GM23338 (cell line): ENCODE data around the gene NUDT16L1. TPM values are rescaled to one million over a fixed set of nuclear protein-coding genes. Genes with fewer than 3 reads are reported as not detected.

Experiments
- ATAC-seq: fragments of 200-7000 bp; cut with Tn5 transposase; 3 replicates; pipeline ENCODE4 v1.9.1; 2020
- DNase-seq: peaks from one replicate; pipeline ENCODE4 v3.0.0-alpha.2; 2015; ENCODE audit warnings: low spot score
- H2AFZ ChIP-seq: fragments of 200-600 bp; sonication (generic); 2 replicates; pipeline ENCODE4 v1.8.0; 2016; ENCODE audit warnings: antibody characterized with exemption, mild to moderate bottlenecking, moderate library complexity
- H3F3A ChIP-seq: fragments of 200-600 bp; sonication (generic); replicated peaks from 2 replicates; pipeline ENCODE4 v1.8.0; 2017; ENCODE audit warnings: antibody characterized with exemption, mixed run types, low read depth
- H3K27ac ChIP-seq: fragments of 200-600 bp; sonication (generic); 2 replicates; pipeline ENCODE4 v1.6.1; 2016; ENCODE audit warnings: low read depth
- H3K27me3 ChIP-seq: fragments of 200-600 bp; sonication (generic); 2 replicates; pipeline ENCODE4 v1.8.0; 2016; ENCODE audit warnings: mild to moderate bottlenecking, mixed run types, moderate library complexity; ENCODE audit not compliant: insufficient read depth
- H3K36me3 ChIP-seq: fragments of 200-600 bp; sonication (generic); 2 replicates; pipeline ENCODE4 v1.8.0; 2016; ENCODE audit warnings: mild to moderate bottlenecking; ENCODE audit not compliant: insufficient read depth
- H3K4me1 ChIP-seq: fragments of 200-600 bp; sonication (generic); 2 replicates; pipeline ENCODE4 v1.8.0; 2016; ENCODE audit warnings: mild to moderate bottlenecking, moderate library complexity; ENCODE audit not compliant: insufficient read depth
- H3K4me2 ChIP-seq: fragments of 200-600 bp; sonication (generic); 2 replicates; pipeline ENCODE4 v1.7.1; 2017; ENCODE audit warnings: mixed run types
- H3K4me3 ChIP-seq: fragments of 200-600 bp; sonication (generic); 2 replicates; pipeline ENCODE4 v1.6.1; 2016; ENCODE audit warnings: mixed run types
- H3K79me2 ChIP-seq: fragments of 200-600 bp; sonication (generic); replicated peaks from 2 replicates; pipeline ENCODE4 v1.8.0; 2017; ENCODE audit warnings: mild to moderate bottlenecking; ENCODE audit not compliant: insufficient read depth
- H3K9me2 ChIP-seq: fragments of 200-600 bp; sonication (generic); 2 replicates; pipeline ENCODE4 v1.8.0; 2017; ENCODE audit not compliant: insufficient read depth
- H4K20me1 ChIP-seq: fragments of 200-600 bp; sonication (generic); replicated peaks from 2 replicates; pipeline ENCODE4 v1.8.0; 2017; ENCODE audit warnings: mild to moderate bottlenecking; ENCODE audit not compliant: insufficient read depth
- H3K27ac Mint-ChIP-seq: 2 replicates; pipeline ENCODE4 v1.8.0; 2020; ENCODE audit warnings: inconsistent platforms, mild to moderate bottlenecking, moderate library complexity, mixed read lengths
- H3K27me3 Mint-ChIP-seq: 3 replicates; pipeline ENCODE4 v1.8.0; 2022; ENCODE audit warnings: low read depth, mild to moderate bottlenecking, moderate library complexity, mixed read lengths, inconsistent platforms; ENCODE audit not compliant: insufficient read depth, poor library complexity
- H3K36me3 Mint-ChIP-seq: 3 replicates; pipeline ENCODE4 v1.8.0; 2021; ENCODE audit warnings: low read depth, mild to moderate bottlenecking, inconsistent platforms, moderate library complexity, mixed read lengths
- H3K4me1 Mint-ChIP-seq: 3 replicates; pipeline ENCODE4 v1.8.0; 2020; ENCODE audit warnings: mild to moderate bottlenecking, inconsistent platforms, mixed read lengths
- H3K4me3 Mint-ChIP-seq: 3 replicates; pipeline ENCODE4 v1.8.0; 2021; ENCODE audit warnings: moderate library complexity, mild to moderate bottlenecking, inconsistent platforms, mixed read lengths
- H3K9me3 Mint-ChIP-seq: 3 replicates; pipeline ENCODE4 v1.8.0; 2020; ENCODE audit warnings: moderate library complexity, mild to moderate bottlenecking, inconsistent platforms, mixed read lengths
- CREB1 ChIP-seq: fragments of 250-450 bp; sonication (Bioruptor Pico); IDR thresholded peaks from 2 replicates; pipeline ENCODE4 v1.5.0; 2020; ENCODE audit warnings: low read depth, mild to moderate bottlenecking, moderate library complexity
- CTCF ChIP-seq, 2 experiments: fragments of 200-600 bp in 1 of 2; sonication (generic) in 1 of 2; conservative IDR thresholded peaks; 2 replicates each; pipeline versions ENCODE4 v1.5.1 to v1.6.1; 2016 to 2017; ENCODE audit warnings: antibody characterized with exemption in 2 of 2, low read depth in 2 of 2, mild to moderate bottlenecking in 2 of 2, moderate library complexity in 1 of 2
- ETS1 ChIP-seq: IDR thresholded peaks from 2 replicates; pipeline ENCODE4 v1.6.1; 2016; ENCODE audit warnings: antibody characterized with exemption
- EZH2 ChIP-seq: fragments of 200-600 bp; sonication (generic); IDR thresholded peaks from one replicate; pipeline ENCODE4 v1.8.0; 2017; ENCODE audit warnings: antibody characterized with exemption, mild to moderate bottlenecking, low read depth; ENCODE audit not compliant: unreplicated experiment
- EZH2phosphoT487 ChIP-seq: fragments of 200-600 bp; sonication (generic); IDR thresholded peaks from one replicate; pipeline ENCODE4 v1.8.1; 2018; ENCODE audit warnings: antibody characterized with exemption; ENCODE audit not compliant: unreplicated experiment
- JUNB ChIP-seq: IDR thresholded peaks from one replicate; pipeline ENCODE4 v1.6.1; 2016; ENCODE audit warnings: antibody characterized with exemption; ENCODE audit not compliant: unreplicated experiment
- NANOG ChIP-seq: IDR thresholded peaks from 2 replicates; pipeline ENCODE4 v1.6.1; 2016; ENCODE audit warnings: antibody characterized with exemption, borderline replicate concordance
- POLR2AphosphoS5 ChIP-seq: IDR thresholded peaks from 2 replicates; pipeline ENCODE4 v1.6.1; 2016; ENCODE audit warnings: antibody characterized with exemption, low read depth
- REST ChIP-seq: IDR thresholded peaks from one replicate; pipeline ENCODE4 v1.6.1; 2018; ENCODE audit warnings: antibody characterized with exemption; ENCODE audit not compliant: unreplicated experiment
- STAT1 ChIP-seq: IDR thresholded peaks from one replicate; pipeline ENCODE4 v1.6.1; 2016; ENCODE audit warnings: antibody characterized with exemption; ENCODE audit not compliant: unreplicated experiment
- ZNF114 ChIP-seq: fragments of 250-450 bp; sonication (Bioruptor Pico); IDR thresholded peaks from 2 replicates; pipeline ENCODE4 v1.5.0; 2020; ENCODE audit warnings: mild to moderate bottlenecking, moderate library complexity
- ZNF331 ChIP-seq: fragments of 250-450 bp; sonication (Bioruptor Pico); IDR thresholded peaks from 2 replicates; pipeline ENCODE4 v1.5.0; 2020; ENCODE audit warnings: low read depth, mild to moderate bottlenecking, moderate library complexity
- ZNF462 ChIP-seq: fragments of 250-450 bp; sonication (Bioruptor Pico); IDR thresholded peaks from 2 replicates; pipeline ENCODE4 v1.5.0; 2020; ENCODE audit warnings: mild to moderate bottlenecking, moderate library complexity
- polyA plus RNA-seq: library from polyadenylated mRNA; unstranded; fragments of >200 nt; fragmentation: Nextera tagmentation; extraction: Ambion mirVana; gene quantifications from 2 replicates; pipeline ENCODE4 v1.2.1, GENCODE V29; 2016
- total RNA-seq: library from RNA; depleted of rRNA; stranded (reverse); fragments of >200 nt; shearing (Covaris generic); gene quantifications from 2 replicates; pipeline ENCODE4 v1.2.3, GENCODE V29; 2014

NUDT16L1 gene
- total and polyA plus RNA-seq, 2 experiments from 2014 or later = 37.1 to 80.4 TPM

- H3K4me1 Mint-ChIP-seq = peaks cover 3% of the 10 kb centered on the region; the same call in 2 of the 3 replicates
- no peak overlapping the region for H3K27ac Mint-ChIP-seq
- H2AFZ ChIP-seq = no peak overlapping the region
- no peak overlapping the region for H3K4me2 ChIP-seq
- peaks cover 4% of the 10 kb centered on the region; the same call in 1 of the 2 replicates for H3K4me1 ChIP-seq
- TF ChIP-seq CTCF (conservative IDR thresholded peaks at IDR 0.05; ENCODE audit: low read depth in 2 of 2) (no peak), ZNF331 (CRISPR knock-in tag) (no peak), REST (no peak), EZH2 (no peak), CREB1 (no peak), POLR2AphosphoS5 (no peak), JUNB (no peak), EZH2phosphoT487 (no peak), ETS1 (no peak), ZNF114 (CRISPR knock-in tag) (no peak), STAT1 (no peak), NANOG (no peak), ZNF462 (CRISPR knock-in tag) (no peak)
- H3K4me3 Mint-ChIP-seq = no peak overlapping the region
- H3K27ac ChIP-seq = 0 out of 2 replicates have a peak overlapping the region, but pooled peaks have one; percentile 39
- H3F3A ChIP-seq = peaks cover 31% of the 10 kb centered on the region
- peaks cover 3% of the 10 kb centered on the region for H4K20me1 ChIP-seq
- peaks cover 6% of the 10 kb centered on the region for H3K27me3 Mint-ChIP-seq
- H3K9me3 Mint-ChIP-seq = no peaks in the 10 kb centered on the region; the same call in 2 of the 3 replicates
- H3K4me3 ChIP-seq = no peak overlapping the region
- no peaks in the 10 kb centered on the region for H3K9me2 ChIP-seq
- no peaks in the 10 kb centered on the region for H3K27me3 ChIP-seq
- H3K36me3 Mint-ChIP-seq = peaks cover 40% of the 10 kb centered on the region
- H3K79me2 ChIP-seq = peaks cover 49% of the 10 kb centered on the region
- DNase-seq (no peak), ATAC-seq (no peak)
- peaks cover 7% of the 10 kb centered on the region for H3K36me3 ChIP-seq
These were observed 36.5 kb downstream of the NUDT16L1 start for GRCh38 chr16:4729876-4730275.
